ENCODE measurements around the gene TMA7.

DNA sequence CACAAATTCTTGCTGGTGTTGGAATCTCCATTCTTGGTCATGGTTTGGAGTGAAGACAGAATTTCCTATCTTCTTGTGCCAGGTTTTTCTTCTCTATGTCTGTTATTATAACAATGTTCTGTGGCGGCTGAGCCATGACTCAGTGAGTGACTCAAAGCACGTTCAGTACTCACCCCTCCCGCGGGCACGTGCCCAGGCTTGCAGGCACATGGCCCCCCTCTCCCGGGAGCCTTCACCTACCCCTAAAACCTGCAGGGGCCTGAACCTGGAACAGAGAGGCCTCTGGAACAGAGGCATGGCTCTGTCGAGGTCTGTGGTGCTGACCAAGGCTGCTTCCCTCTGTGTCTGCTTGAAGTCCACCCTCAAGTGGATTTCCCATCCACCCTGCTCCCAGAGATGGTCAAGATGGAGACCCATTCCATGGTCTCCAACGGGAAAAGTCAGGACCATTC lies 37.8 kb upstream of the TMA7 start:
- no peak for TF ChIP-seq POLR2A (IDR thresholded peaks at IDR 0.05; ENCODE audit: low read depth, low read length)
- no peak for TF ChIP-seq TAF1 (IDR thresholded peaks at IDR 0.05; ENCODE audit: low read depth, low read length)
